NCI-H1930 (cell line): Measurements from ENCODE around the gene ACOX3.
A peak's percentile ranks its signal among the peaks of the same experiment; 100 is the strongest.
"Not testable (repeated sequence)": the region's sequence is repeated elsewhere in the genome, so short reads cannot be mapped to it uniquely, and the experiment has no call there.

Experiments used
- DNase-seq, 2 experiments: peaks; one replicate each; lab custom pipeline; 2025; lab: John Stamatoyannopoulos, UW

ACOX3 gene

DNA sequence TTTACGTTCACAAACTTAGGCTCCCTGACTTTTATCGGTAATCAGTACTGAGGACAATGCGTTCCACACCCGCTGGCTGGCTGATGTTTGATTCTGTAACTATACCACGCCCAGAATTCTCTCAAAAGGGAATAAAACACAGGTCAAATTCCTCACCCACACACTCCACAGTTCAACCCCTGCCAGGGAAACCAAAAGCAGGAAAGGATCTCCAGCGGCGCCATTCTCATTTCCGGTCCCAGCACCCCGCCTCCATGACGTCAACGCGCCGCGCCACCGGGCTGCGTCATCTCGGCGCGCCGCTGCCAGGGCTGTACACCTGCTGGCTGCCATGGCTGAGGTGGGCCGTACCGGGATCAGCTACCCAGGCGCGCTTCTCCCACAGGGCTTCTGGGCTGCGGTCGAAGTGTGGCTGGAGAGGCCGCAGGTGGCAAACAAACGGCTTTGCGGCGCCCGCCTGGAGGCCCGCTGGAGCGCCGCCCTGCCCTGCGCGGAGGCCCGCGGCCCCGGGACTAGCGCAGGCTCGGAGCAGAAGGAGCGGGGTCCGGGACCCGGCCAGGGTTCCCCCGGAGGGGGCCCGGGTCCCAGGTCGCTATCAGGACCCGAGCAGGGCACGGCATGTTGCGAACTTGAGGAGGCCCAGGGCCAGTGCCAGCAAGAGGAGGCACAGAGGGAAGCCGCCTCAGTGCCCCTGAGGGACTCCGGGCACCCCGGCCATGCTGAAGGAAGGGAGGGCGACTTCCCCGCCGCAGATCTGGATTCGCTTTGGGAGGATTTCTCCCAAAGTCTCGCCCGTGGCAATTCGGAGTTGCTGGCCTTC is at the start of gene ACOX3, which contains the start of gene TRMT44:
Gene ACOX3 (minus strand): TSS at position 232 of the 820 bp plus-strand sequence. CDS start 24,202 bp downstream, outside the sequence.
Gene TRMT44 (plus strand): TSS at position 286 of the 820 bp plus-strand sequence. CDS start 46 bp downstream, at position 332.
- peak; percentile 77 to 88 for DNase-seq

GRCh38 chr4:8488791-8489369 is 48.4 kb upstream of the ACOX3 start:
- DNase-seq, result no peak

DNA sequence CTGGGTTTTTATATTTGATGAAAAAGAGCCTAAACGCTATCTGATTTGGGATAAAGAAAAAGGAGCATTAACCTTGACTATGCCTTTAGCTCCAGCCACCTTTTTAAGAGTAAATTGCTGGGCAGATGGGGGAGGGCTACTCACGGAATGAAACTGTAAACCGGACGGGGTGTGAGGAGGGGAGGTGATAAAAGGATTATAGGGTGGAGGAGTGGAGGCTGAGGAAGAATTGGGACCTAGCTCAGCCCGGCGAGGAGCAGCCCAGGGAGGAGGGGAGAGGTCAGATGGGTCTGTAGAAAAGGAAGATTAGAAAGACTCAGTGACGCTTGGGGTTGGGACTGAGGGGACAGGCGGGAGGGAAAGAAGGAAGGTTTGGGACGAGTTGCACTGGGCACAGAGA is 46.1 kb upstream of the ACOX3 start:
- not testable (repeated sequence) for DNase-seq

DNA sequence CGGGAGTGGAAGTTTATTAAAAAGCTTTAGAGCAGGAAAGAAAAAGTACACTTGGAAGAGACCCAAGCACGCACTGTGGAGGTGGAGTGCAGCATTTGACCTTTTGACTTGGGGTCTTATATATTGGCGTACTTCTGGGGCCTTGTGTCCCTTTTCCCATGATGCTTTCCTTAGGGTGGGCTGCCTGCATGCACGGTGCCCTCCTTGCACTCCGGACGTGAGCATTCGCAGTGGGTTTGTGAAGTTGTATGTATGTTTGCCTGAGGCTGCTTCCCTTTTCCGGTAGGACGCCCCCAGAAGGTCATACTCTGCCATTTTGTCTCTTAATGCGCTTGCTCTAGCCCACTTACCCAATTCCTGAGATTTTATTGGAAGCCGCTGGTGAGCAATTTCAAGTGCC is 39.7 kb upstream of the ACOX3 start:
- no peak for DNase-seq

- no peak for DNase-seq
These were observed 38.5 kb upstream of the ACOX3 start for GRCh38 chr4:8478801-8479744.

DNA sequence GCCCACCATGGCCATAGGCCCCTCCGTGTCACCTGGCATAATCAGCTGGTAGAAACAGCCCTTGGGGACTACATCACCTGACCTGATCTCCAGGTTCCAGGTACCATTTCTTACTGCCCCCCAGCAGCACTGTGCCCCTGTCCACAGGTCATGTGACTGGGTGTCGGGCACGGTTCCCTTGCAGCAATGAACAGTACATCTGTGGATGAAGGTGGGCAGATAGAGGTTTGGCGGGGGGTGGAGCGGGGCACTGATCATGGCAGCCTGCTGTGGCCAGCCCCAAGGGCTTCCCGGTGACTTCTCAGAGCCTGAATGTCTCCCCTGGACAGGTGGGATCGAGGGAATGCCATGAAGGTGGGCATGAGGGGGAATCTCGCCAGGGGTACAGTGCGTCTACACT is 37.8 kb upstream of the ACOX3 start:
- no peak for DNase-seq

- no peak for DNase-seq
These were observed 37.2 kb upstream of the ACOX3 start for GRCh38 chr4:8477676-8478075.

DNA sequence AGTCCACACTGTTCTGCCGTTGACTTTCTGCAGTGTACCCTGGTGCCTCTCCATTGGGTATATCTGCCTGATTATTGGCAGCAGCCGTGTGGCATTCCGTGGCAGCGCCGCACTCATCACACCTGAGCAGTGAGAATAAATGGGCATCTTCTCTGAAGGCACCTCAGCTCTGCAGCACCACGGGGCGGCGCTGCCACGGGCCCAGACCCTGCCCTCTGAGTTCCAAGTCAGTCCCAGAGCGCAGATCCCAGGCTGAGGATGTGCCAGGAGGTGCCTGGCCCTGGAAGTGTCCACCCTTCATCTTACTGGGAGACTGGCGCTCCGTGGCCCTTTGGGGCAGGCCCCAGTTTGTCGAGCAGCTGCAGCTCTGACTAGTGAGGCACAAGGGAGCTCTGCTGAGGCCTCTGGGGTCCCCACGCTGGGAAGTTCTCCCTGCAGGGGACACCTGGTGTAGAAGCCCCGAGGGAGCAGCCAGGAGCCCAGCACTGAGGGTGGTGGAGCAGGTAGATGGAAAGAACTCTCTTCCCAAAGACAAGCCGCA is 36.6 kb upstream of the ACOX3 start:
- DNase-seq, result no peak

DNA sequence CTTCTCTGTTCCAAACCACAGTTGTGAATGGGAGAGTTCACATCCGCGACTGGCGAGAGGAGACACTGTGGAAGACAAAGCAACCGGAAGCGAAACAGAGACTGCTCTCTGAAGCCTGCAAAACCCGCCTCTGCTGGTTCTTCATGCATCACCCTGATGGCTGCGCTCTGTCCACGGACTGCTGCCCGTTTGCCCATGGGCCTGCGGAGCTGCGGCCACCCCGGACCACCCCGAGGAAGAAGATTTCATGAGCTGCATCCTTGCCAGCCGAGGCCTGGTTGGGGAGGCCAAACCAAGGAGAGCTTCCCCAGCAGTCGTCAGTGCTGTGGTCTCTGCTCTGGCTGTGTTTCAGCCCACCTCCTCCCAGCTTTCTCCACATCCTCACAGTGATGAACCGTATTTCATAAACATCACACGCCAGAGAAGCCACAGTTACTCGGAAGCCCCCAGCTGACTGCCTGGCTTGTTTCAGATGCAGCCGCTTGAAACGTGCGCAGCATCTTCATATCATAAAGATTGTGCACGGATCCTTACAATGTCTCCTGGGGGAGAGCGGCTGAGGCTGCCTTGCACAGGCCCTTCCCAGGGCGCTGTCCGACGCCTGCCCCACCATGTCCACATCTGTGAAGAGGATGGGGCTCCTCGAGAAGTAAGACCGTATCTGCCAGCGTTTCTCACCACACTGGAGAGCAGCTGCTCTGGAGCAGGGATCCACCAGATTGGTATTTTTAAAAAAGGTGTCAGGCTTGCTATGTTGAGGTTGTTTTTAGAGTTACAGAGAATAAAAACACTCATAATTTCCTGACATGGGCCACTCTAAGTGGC is 35.4 kb upstream of the ACOX3 start:
- DNase-seq, result no peak

GRCh38 chr4:8474856-8475255 is 34.3 kb upstream of the ACOX3 start:
- DNase-seq, result no peak

DNA sequence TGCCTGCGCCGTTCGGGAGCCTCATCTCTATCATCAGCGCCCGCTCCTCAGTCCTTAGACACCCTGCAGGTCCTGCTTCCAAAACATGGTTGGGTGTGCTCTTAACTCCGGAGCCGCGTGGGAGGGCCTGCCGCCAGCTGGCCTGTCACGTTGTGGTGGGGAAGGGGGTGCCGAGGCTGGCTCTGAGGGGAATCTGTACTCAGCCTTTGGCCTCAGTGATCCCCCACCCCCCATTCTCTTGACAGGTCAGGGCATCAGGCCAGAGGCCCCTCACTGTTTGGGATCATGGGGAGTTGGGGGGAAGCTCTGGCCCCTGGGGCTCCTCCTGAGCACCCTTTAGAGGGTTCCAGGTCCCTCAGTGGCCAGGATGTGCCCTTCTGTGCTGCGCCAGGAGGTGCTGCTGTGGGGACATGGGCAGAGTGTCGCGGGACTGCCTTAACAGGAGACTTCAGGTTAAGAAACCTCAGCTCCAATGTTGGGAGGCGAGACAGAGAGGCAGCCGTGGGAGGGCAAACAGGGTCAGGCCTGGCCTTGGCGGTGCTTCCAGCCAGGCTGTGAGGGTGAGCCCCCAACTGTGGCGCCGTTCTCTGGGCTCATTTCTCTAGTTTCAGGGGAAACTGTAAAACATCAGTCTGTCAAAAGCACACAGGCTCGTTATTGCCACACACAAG is 33.5 kb upstream of the ACOX3 start:
- DNase-seq, result no peak

GRCh38 chr4:8473198-8473919 is 32.8 kb upstream of the ACOX3 start:
- no peak for DNase-seq

DNA sequence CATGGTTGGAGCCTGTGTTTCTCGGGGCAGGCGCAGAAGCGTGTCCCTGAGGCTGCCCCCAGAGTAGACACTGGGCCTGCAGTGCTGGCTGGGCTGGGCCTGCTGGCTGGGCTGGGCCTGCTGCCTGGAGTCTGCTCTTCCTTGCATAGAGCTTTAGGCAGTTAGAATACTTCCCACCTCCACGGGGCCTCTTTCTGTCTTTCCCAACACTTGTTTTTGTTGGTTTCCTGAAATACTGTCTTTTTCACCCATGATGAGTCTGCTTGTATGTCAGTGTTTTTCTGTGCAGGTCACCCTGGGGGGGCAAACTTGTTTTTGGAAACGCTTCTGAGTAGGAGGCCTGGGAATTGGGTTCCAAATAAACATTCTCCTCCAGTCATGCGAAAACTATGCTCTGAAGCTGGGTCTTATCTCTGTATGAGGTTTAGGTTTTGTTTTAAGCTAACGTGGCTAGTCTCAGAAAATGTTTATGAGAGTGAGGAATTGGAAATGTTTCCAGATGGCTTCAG is 32.2 kb upstream of the ACOX3 start:
- no peak for DNase-seq

DNA sequence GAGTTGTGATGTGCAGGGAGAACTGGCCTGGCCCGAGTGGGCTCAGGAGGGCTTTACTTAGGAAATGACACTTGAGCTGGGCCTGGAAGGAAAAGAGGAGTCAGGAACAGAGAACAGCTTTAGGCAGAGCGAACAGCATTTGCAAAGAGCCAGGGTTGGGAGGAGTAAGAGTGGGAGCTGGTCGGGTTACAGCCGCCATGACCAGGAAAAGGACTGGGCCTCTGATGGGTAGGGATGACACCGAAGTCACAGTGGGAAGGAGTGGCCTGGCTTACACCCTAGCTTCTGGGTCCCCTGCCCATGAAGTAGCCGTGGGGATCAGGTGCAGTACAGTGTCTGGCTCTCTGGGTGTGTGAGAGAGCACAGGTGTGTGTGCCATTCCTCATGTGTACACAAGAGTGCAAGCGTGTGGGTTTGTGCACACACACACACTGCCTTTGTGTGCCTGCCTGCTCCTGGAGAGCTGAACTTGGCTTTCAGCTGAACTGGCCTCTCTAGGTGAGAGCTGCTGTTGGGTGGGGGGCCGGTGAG is 31.7 kb upstream of the ACOX3 start:
- DNase-seq, result no peak

GRCh38 chr4:8471211-8471875 is 30.8 kb upstream of the ACOX3 start:
- no peak for DNase-seq

- DNase-seq, result no peak
These were observed 30.0 kb upstream of the ACOX3 start for GRCh38 chr4:8470451-8471024.

- DNase-seq, result no peak
These were observed 29.0 kb upstream of the ACOX3 start for GRCh38 chr4:8469550-8469949.

GRCh38 chr4:8468746-8469535 is 28.4 kb upstream of the ACOX3 start:
- DNase-seq, result peak in 1 of 2 experiments; percentile 13
